HepG2 (cell line): ENCODE data around the gene EMILIN1. TPM values are rescaled to one million over a fixed set of nuclear protein-coding genes. Genes with fewer than 3 reads are reported as not detected.

Experiments used
- BATF2 ChIP-seq: sonication (generic); formaldehyde crosslinking; IDR thresholded peaks from 2 replicates; pipeline ENCODE4 v1.8.0; 2022; ENCODE audit warnings: mild to moderate bottlenecking, missing genetic modification reagents, moderate library complexity
- BRCA1 ChIP-seq: sonication (generic); formaldehyde crosslinking; IDR thresholded peaks from 2 replicates; pipeline ENCODE4 v1.4.0; 2020; ENCODE audit warnings: missing genetic modification reagents
- DMAP1 ChIP-seq: IDR thresholded peaks from 2 replicates; pipeline ENCODE4 v1.6.1; 2016
- EHMT2 ChIP-seq: fragments of 200-600 bp; sonication (generic); IDR thresholded peaks from 2 replicates; pipeline ENCODE4 v1.7.0; 2017; ENCODE audit warnings: antibody characterized with exemption, low read depth, low read length, borderline replicate concordance
- ESRRA ChIP-seq: sonication (generic); formaldehyde crosslinking; IDR thresholded peaks from 2 replicates; pipeline ENCODE4 v1.5.1; 2020; ENCODE audit warnings: mild to moderate bottlenecking, low read depth, missing genetic modification reagents
- FOXA1 ChIP-seq, 2 experiments: fragments of 450-650 bp in 1 of 2; sonication (generic) in 1 of 2; formaldehyde crosslinking in 1 of 2; IDR thresholded peaks; 2 replicates each; pipeline versions ENCODE4 v1.4.0 to v1.6.1; 2016 to 2020; ENCODE audit warnings: missing genetic modification reagents in 1 of 2
- HOMEZ ChIP-seq: IDR thresholded peaks from 2 replicates; pipeline ENCODE4 v1.6.1; 2016; ENCODE audit warnings: low read depth
- HOXA5 ChIP-seq: sonication (generic); formaldehyde crosslinking; IDR thresholded peaks from 2 replicates; pipeline ENCODE4 v1.4.0; 2020; ENCODE audit warnings: missing genetic modification reagents
- IKZF5 ChIP-seq: IDR thresholded peaks from 2 replicates; pipeline ENCODE4 v1.6.1; 2018; ENCODE audit warnings: missing genetic modification reagents, mild to moderate bottlenecking, missing compliant biosample characterization
- MAFF ChIP-seq: IDR thresholded peaks from 2 replicates; pipeline ENCODE4 v1.6.1; 2011; ENCODE audit warnings: low read depth, low read length, improper control_type of control experiment
- MAZ ChIP-seq, 2 experiments: sonication (generic) in 1 of 2; formaldehyde crosslinking in 1 of 2; IDR thresholded peaks; 2 replicates each; pipeline versions ENCODE4 v1.5.0 to v1.6.1; 2012 to 2020; ENCODE audit warnings: low read depth in 2 of 2, mild to moderate bottlenecking in 2 of 2, borderline replicate concordance in 1 of 2, improper control_type of control experiment in 1 of 2, low read length in 1 of 2, missing genetic modification reagents in 1 of 2, moderate library complexity in 1 of 2
- MXD4 ChIP-seq: IDR thresholded peaks from 2 replicates; pipeline ENCODE4 v1.6.1; 2016; ENCODE audit warnings: mild to moderate bottlenecking, missing biosample characterization, missing genetic modification reagents
- NFE2L2 ChIP-seq: fragments of 150-350 bp; IDR thresholded peaks from 2 replicates; pipeline ENCODE4 v1.6.1; 2014; ENCODE audit warnings: low read length
- NR3C1 ChIP-seq: sonication (generic); formaldehyde crosslinking; IDR thresholded peaks from 2 replicates; pipeline ENCODE4 v1.4.0; 2020; ENCODE audit warnings: missing genetic modification reagents
- POGZ ChIP-seq: sonication (generic); formaldehyde crosslinking; IDR thresholded peaks from 2 replicates; pipeline ENCODE4 v1.4.0; 2020; ENCODE audit warnings: mild to moderate bottlenecking, missing genetic modification reagents
- RFX5 ChIP-seq: IDR thresholded peaks from 2 replicates; pipeline ENCODE4 v1.6.1; 2011; ENCODE audit warnings: low read depth, low read length, improper control_type of control experiment
- SMARCE1 ChIP-seq: fragments of 450-650 bp; IDR thresholded peaks from 2 replicates; pipeline ENCODE4 v1.6.1; 2017; ENCODE audit warnings: borderline replicate concordance
- SNRNP70 ChIP-seq: fragments of 200-400 bp; formaldehyde crosslinking; IDR thresholded peaks from 2 replicates; pipeline ENCODE4 v1.6.1; 2017; ENCODE audit warnings: mild to moderate bottlenecking, low read depth, low read length, moderate library complexity
- TBX2 ChIP-seq: sonication (generic); formaldehyde crosslinking; IDR thresholded peaks from 2 replicates; pipeline ENCODE4 v1.5.0; 2020; ENCODE audit warnings: missing genetic modification reagents, mild to moderate bottlenecking, borderline replicate concordance
- ZBTB38 ChIP-seq: sonication (generic); formaldehyde crosslinking; IDR thresholded peaks from 2 replicates; pipeline ENCODE4 v1.5.1; 2020; ENCODE audit warnings: mild to moderate bottlenecking, missing genetic modification reagents
- ZNF10 ChIP-seq: sonication (generic); formaldehyde crosslinking; IDR thresholded peaks from 2 replicates; pipeline ENCODE4 v1.4.0; 2020; ENCODE audit warnings: mild to moderate bottlenecking, low read depth, missing genetic modification reagents, borderline replicate concordance
- ZNF136 ChIP-seq: sonication (generic); formaldehyde crosslinking; IDR thresholded peaks from 2 replicates; pipeline ENCODE4 v1.8.1; 2022; ENCODE audit warnings: low read depth, mild to moderate bottlenecking, moderate library complexity, missing genetic modification reagents
- ZNF572 ChIP-seq: sonication (generic); formaldehyde crosslinking; IDR thresholded peaks from 2 replicates; pipeline ENCODE4 v1.5.1; 2020; ENCODE audit warnings: mild to moderate bottlenecking, missing genetic modification reagents
- ZNF75D ChIP-seq: sonication (generic); formaldehyde crosslinking; IDR thresholded peaks from 2 replicates; pipeline ENCODE4 v1.8.1; 2023; ENCODE audit warnings: missing genetic modification reagents, mild to moderate bottlenecking, borderline replicate concordance
- polyA plus RNA-seq, 8 experiments: library from polyadenylated mRNA; depleted of rRNA in 3 of 8; stranded (reverse) in 7 of 8; unstranded in 1 of 8; fragments of >200 nt; fragmentation: Illumina TruSeq in 4 of 8; extraction: Trizol in 4 of 8; gene quantifications; 2 replicates each; pipeline versions ENCODE4 v1.2.1 to v1.2.3, GENCODE V29; 2011 to 2016; ENCODE audit warnings: low read depth in 4 of 8, missing spikeins in 1 of 8, mixed read lengths in 1 of 8; ENCODE audit not compliant: insufficient read depth in 1 of 8
- total RNA-seq, 5 experiments: library from RNA; depleted of rRNA; stranded (reverse); fragments of >200 nt; fragmentation: Illumina TruSeq; extraction: Trizol; gene quantifications; 2 replicates each; pipeline ENCODE4 v1.2.3, GENCODE V29; 2016; ENCODE audit warnings: low read depth in 1 of 5

Gene EMILIN1
- total and polyA plus RNA-seq, 2 of the 13 experiments (the other 11 are each of a cell fraction or from before 2014, with no cell fraction given): 8.1 to 9.7 TPM

GRCh38 chr2:27095745-27096651, 17.6 kb downstream of the EMILIN1 start (continued):
- TF ChIP-seq EHMT2 (no peak), IKZF5 (CRISPR knock-in tag) (peak; percentile 97), FOXA1 (IDR thresholded peaks at IDR 0.05) (no peak), FOXA1 (CRISPR knock-in tag; IDR thresholded peaks at IDR 0.05) (peak; percentile 90), TBX2 (CRISPR knock-in tag) (peak; percentile 92), BATF2 (CRISPR knock-in tag) (no peak), SMARCE1 (no peak), MXD4 (peak; percentile 57; the same call in 1 of the 2 replicates), ZBTB38 (CRISPR knock-in tag) (no peak; the same call in none of the 2 replicates), ZNF10 (no peak; the same call in 1 of the 2 replicates), HOMEZ (peak; percentile 71), ZNF572 (peak; percentile 79; the same call in 1 of the 2 replicates), NFE2L2 (0 out of 2 replicates have a peak, but pooled peaks have one; percentile 16), MAZ (IDR thresholded peaks at IDR 0.05; ENCODE audit: borderline replicate concordance, low read depth, low read length) (peak; percentile 59; the same call in 1 of the 2 replicates), MAZ (CRISPR knock-in tag; IDR thresholded peaks at IDR 0.05; ENCODE audit: low read depth) (peak; percentile 63; the same call in 1 of the 2 replicates), ZNF136 (CRISPR knock-in tag) (peak; percentile 99; the same call in 1 of the 2 replicates), RFX5 (no peak), POGZ (peak; percentile 82), NR3C1 (CRISPR knock-in tag) (no peak), ZNF75D (CRISPR knock-in tag) (no peak), DMAP1 (peak; percentile 94), HOXA5 (CRISPR knock-in tag) (peak; percentile 83; the same call in 1 of the 2 replicates), SNRNP70 (no peak), MAFF (0 out of 2 replicates have a peak, but pooled peaks have one; percentile 24), ESRRA (CRISPR knock-in tag) (peak; percentile 97), BRCA1 (CRISPR knock-in tag) (peak; percentile 95)
